Activated CD4-positive, alpha-beta T cell treated with anti-CD3 and anti-CD28 coated beads, Interleukin-2, amount 10 ng/mL, durations not matched to agents 7 days and 5 days (primary cell): ENCODE data around the gene FBXO31. TPM values are rescaled to one million over a fixed set of nuclear protein-coding genes. Genes with fewer than 3 reads are reported as not detected.
"Not testable (repeated sequence)": the region's sequence is repeated elsewhere in the genome, so short reads cannot be mapped to it uniquely, and the experiment has no call there.

Experiments used
- CTCF ChIA-PET: fragments of 350-600 bp; sonication (Branson Sonifier 250); formaldehyde crosslinking; loops from one replicate; lab custom pipeline; 2021; ENCODE audit warnings: antibody characterized with exemption; lab: Charles Lee
- POLR2A ChIA-PET: fragments of 350-600 bp; sonication (Branson Sonifier 250); formaldehyde crosslinking; loops from one replicate; lab custom pipeline; 2021; ENCODE audit warnings: antibody characterized with exemption; lab: Charles Lee
- DNase-seq: peaks from one replicate; pipeline ENCODE4 v3.0.0-alpha.2; 2020
- H3K27ac Mint-ChIP-seq: one replicate; pipeline ENCODE4 v1.8.0; 2021; ENCODE audit warnings: mild to moderate bottlenecking, moderate library complexity, mixed read lengths
- H3K27me3 Mint-ChIP-seq: one replicate; pipeline ENCODE4 v1.8.0; 2021; ENCODE audit warnings: mixed read lengths
- H3K36me3 Mint-ChIP-seq: one replicate; pipeline ENCODE4 v1.8.0; 2021; ENCODE audit warnings: low read depth, mixed read lengths
- H3K4me1 Mint-ChIP-seq: one replicate; pipeline ENCODE4 v1.8.0; 2021; ENCODE audit warnings: mixed read lengths
- H3K4me3 Mint-ChIP-seq: one replicate; pipeline ENCODE4 v1.8.0; 2021; ENCODE audit warnings: mild to moderate bottlenecking, moderate library complexity, mixed read lengths
- H3K9me3 Mint-ChIP-seq: one replicate; pipeline ENCODE4 v1.8.0; 2021; ENCODE audit warnings: mixed read lengths
- total RNA-seq, 2 experiments: library from RNA; stranded (reverse); gene quantifications; one replicate each; pipeline ENCODE4 v1.2.3, GENCODE V29; 2021

FBXO31 gene
- total RNA-seq, 2 experiments from 2014 or later, result 27.4 to 30.6 TPM

DNA sequence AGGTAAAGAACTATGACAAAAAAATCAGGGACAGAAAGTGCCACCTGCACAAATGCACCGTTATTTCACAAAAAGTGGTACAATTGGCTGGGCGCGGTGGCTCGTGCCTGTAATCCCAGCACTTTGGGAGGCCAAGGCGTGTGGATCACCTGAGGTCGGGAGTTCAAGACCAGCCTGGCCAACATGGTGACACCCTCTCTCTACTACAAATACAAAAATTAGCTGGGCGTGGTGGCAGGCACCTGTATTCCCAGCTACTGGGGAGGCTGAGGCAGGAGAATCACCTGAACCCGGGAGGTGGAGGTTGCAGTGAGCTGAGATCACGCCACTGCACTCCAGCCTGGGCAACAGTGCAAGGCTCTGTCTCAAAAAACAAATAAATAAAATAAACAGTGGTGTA lies 6.3 kb upstream of the FBXO31 start:
- H3K4me3 Mint-ChIP-seq, CTCF ChIA-PET, H3K27me3 Mint-ChIP-seq, H3K9me3 Mint-ChIP-seq, POLR2A ChIA-PET, DNase-seq: not testable (repeated sequence)
- peaks cover 62% of the 10 kb centered on the region for H3K4me1 Mint-ChIP-seq
- H3K27ac Mint-ChIP-seq, result peak overlapping the region; percentile 77
- H3K36me3 Mint-ChIP-seq, result peaks cover 14% of the 10 kb centered on the region

DNA sequence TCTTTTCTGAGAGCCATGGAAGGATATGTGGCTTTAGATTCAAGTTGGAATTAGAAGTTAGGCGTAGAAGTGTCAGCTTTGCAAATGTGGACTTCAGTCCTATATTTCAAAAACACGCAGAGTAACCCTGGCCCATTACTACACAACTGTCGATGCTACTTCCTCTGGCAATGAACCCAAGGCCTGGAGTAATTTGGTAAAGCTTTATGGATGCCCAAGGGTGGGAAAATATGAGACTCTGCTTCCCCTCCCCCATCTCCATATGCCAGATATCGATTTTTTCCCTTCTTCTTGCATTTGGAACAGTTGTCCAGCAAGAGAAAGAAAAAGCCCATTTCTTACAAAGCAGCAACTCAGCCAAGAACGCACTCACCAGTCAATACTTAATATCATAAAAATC lies 5.7 kb upstream of the FBXO31 start:
- ChIA-PET POLR2A (no interaction called here), CTCF (interaction anchor here (0.9 kb wide), 1 partner anchor 68 kb away, joined by 3 read pairs; no protein-coding TSS in a partner anchor)
- Mint-ChIP-seq H3K27ac (peak overlapping the region; percentile 77), H3K4me3 (no peak overlapping the region), H3K9me3 (no peaks in the 10 kb centered on the region), H3K4me1 (peaks cover 63% of the 10 kb centered on the region), H3K36me3 (peaks cover 9% of the 10 kb centered on the region), H3K27me3 (no peaks in the 10 kb centered on the region)
- no peak for DNase-seq

DNA sequence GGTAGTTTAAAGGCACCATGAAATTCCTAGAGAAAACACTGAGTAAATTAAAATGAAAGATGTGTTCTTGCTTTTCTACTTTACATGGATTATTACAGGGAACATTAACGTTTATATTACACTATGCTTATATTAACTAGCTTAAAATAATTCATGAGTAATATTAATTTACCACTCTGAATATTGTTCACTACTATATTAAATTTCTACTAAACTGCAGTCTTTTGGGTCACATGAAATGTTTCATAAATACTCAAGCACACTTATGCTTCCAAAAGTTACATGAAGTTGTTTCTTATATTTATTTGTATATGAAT lies 5.2 kb upstream of the FBXO31 start:
- Mint-ChIP-seq H3K4me3 (peak overlapping the region; percentile 53), H3K9me3 (no peaks in the 10 kb centered on the region), H3K4me1 (peaks cover 59% of the 10 kb centered on the region), H3K36me3 (peaks cover 11% of the 10 kb centered on the region), H3K27ac (peak overlapping the region; percentile 98), H3K27me3 (peaks cover 2% of the 10 kb centered on the region)
- ChIA-PET POLR2A (no interaction called here), CTCF (interaction anchor here (0.9 kb wide), 1 partner anchor 69 kb away, joined by 3 read pairs; no protein-coding TSS in a partner anchor)
- no peak for DNase-seq

DNA sequence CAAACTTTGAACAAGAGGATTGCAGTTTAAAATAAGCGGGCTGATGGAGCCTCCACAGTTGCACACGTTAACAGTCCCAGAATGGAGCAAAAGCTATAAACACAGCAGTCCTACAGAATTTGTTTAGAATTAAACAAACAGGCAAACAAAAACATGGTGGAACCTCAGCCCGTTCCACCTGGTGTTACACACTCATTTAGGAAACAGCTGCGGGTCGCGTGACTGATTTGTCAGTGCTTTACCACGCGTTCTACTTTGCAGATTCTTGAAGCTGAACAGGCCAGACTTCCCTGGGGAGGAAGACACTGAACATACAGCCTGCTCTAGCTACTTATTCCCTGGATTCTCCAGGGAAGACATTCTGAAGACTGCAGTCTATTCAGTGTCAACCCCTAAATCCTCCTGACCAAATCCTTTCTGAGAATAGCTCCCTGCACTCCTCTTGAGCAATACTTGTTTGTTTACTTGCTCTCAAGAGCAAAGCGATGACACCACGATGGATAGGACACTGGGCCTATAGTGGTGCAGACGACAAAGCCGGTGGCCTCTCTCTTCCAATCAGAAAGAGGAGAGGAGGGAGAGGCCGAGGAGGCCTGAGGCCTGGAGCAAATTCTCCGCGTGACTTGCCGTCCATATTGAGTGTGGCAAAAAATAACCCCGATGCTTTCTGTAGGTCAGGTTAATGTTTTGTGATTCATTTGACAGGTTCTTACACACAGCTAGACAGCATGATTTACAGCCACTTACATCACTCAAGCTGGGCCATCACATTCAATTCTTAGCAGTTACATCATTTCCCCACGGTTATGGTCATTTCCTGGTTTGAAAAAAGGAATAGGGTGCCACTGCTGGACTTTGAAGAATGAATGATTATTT lies 4.6 kb upstream of the FBXO31 start:
- peak overlapping the region; percentile 53 for H3K4me3 Mint-ChIP-seq
- POLR2A ChIA-PET, result no interaction called here
- H3K27ac Mint-ChIP-seq, result peak overlapping the region; percentile 98
- H3K4me1 Mint-ChIP-seq, result peaks cover 53% of the 10 kb centered on the region
- no peaks in the 10 kb centered on the region for H3K9me3 Mint-ChIP-seq
- H3K27me3 Mint-ChIP-seq, result peaks cover 2% of the 10 kb centered on the region
- DNase-seq, result peak; percentile 95
- peaks cover 9% of the 10 kb centered on the region for H3K36me3 Mint-ChIP-seq
- CTCF ChIA-PET, result interaction anchor here (0.6 kb wide), 1 partner anchor 248 kb away, joined by 3 read pairs; no protein-coding TSS in a partner anchor

DNA sequence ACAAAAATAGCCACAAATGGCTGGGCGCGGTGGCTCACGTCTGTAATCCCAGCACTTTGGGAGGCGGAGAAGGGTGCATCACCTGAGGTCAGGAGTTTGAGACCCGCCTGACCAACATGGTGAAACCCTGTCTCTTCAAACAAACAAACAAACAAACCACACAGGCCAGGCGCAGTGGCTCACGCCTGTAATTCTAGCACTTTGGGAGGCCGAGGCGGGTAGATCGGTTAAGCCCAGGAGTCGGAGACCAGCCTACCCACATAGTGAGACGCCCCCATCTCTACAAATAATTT lies 1.2 kb upstream of the FBXO31 start:
- POLR2A ChIA-PET, H3K27me3 Mint-ChIP-seq, H3K9me3 Mint-ChIP-seq, DNase-seq: not testable (repeated sequence)
- Mint-ChIP-seq H3K36me3 (peaks cover 13% of the 10 kb centered on the region), H3K27ac (peak overlapping the region; percentile 97), H3K4me3 (peak overlapping the region; percentile 88), H3K4me1 (peaks cover 68% of the 10 kb centered on the region)
- CTCF ChIA-PET, result interaction anchor here (1.0 to 4.3 kb wide), 3 partner anchors 9 to 36 kb away, joined by 3 to 21 read pairs (median 4); no protein-coding TSS in a partner anchor

DNA sequence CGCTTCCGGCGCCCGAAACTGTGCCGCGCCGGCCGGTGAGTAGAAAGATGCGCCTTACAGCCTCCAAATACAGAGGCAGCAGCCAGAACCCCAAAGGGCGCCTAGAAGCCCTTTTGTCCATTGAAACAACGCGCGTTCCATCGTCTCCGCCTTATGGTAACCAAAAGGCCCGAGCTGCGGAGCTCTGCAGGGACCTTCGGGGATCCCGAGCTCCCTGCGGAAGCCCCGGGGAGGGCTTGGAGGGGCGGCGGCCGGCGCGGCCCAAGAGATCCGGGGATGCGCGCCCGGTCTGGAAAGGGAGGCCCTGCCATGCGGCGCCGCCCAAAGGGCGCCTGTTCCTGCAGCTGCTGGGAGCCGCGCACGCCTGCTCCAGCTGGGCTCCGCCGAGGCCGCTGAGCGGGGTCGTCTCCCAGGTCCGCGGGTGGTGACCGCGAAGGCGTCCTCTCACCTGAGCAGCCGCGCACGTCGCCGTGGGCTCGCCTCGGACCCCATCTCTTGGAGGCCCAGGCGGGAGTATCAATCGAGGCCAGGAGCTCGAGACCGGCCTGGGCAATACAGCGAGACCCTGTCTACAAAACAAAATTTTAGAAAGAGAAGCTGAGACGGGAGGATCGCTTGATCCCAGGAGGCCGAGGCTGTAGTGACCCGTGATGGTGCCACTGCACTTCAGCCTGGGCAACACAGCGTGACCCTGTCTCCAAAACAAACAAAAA lies 742 bp upstream of the FBXO31 start:
- peaks cover 2% of the 10 kb centered on the region for H3K27me3 Mint-ChIP-seq
- H3K9me3 Mint-ChIP-seq, result no peaks in the 10 kb centered on the region
- peaks cover 63% of the 10 kb centered on the region for H3K4me1 Mint-ChIP-seq
- no peak for DNase-seq
- peaks cover 13% of the 10 kb centered on the region for H3K36me3 Mint-ChIP-seq
- CTCF ChIA-PET, result interaction anchor here (1.0 to 4.3 kb wide), 7 partner anchors 10 to 394 kb away, joined by 3 to 21 read pairs (median 4); partner anchors contain the start of gene C16orf95
- peak overlapping the region; percentile 97 for H3K27ac Mint-ChIP-seq
- H3K4me3 Mint-ChIP-seq, result peak overlapping the region; percentile 88
- POLR2A ChIA-PET, result interaction anchor here (0.8 kb wide), 1 partner anchor 16 kb away, joined by 8 read pairs; no protein-coding TSS in a partner anchor

DNA sequence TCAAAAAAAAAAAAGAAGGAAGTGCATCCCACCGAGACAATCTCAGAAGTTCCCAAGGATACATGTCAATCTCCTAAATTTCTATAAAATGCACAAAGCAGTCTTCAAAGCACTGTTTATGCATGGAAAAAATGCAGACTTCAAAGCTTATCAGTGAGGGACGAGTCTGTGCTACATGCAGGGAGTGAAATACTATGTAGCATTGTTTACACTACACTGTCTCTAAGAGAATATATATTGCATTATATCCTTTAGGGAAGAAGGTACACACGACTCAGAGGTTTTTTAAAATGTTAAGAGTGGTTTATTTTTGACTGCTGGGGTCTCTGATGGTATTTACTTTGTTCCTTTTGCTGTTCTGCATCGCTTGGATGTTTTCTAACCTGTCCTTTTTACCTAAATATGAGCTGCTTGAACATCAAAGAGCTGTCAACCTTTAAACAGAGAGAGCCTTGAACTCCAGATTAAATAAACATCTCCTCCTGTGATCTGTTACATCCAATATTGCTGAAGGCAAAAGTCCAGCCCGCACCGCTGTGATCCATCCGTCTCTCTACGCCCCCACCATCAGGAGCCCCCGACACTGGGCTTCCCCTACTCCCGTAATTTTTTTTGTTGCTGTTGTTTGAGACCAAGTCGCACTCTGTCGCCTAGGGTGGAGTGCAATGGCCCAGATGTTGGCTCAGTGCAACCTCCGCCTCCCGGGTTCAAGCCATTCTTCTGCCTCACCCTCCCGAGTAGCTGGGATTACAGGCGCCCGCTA lies 1.4 kb downstream of the FBXO31 start:
- peaks cover 2% of the 10 kb centered on the region for H3K27me3 Mint-ChIP-seq
- peaks cover 18% of the 10 kb centered on the region for H3K36me3 Mint-ChIP-seq
- H3K9me3 Mint-ChIP-seq, result no peaks in the 10 kb centered on the region
- H3K27ac Mint-ChIP-seq, result peak overlapping the region; percentile 94
- no peak for DNase-seq
- H3K4me1 Mint-ChIP-seq, result peaks cover 48% of the 10 kb centered on the region
- CTCF ChIA-PET, result interaction anchor here (4.3 kb wide), 1 partner anchor 12 kb away, joined by 21 read pairs; no protein-coding TSS in a partner anchor
- POLR2A ChIA-PET, result no interaction called here
- peak overlapping the region; percentile 77 for H3K4me3 Mint-ChIP-seq

DNA sequence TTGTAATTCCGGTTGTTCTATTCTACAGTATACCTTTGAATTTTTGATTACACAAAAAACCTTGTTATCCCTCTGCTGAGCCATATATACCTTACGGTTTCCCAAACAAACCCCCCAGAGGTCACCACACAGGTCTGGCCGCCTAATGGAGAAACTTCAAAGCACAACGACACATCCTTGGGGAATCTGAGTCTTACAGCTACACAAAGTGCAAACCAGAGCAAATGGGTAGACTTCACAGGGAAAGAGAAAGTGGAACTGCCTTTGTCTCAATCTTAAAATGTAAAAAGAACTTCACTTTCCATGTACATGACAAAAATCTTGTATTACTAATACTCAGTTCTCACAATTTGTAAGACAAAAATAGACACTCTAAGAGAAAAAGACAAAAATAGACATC lies 2.7 kb downstream of the FBXO31 start:
- peaks cover 15% of the 10 kb centered on the region for H3K36me3 Mint-ChIP-seq
- no peaks in the 10 kb centered on the region for H3K9me3 Mint-ChIP-seq
- no peak for DNase-seq
- ChIA-PET CTCF (interaction anchor here (0.6 kb wide), 1 partner anchor 24 kb away, joined by 3 read pairs; no protein-coding TSS in a partner anchor), POLR2A (no interaction called here)
- H3K4me3 Mint-ChIP-seq, result peak overlapping the region; percentile 77
- H3K27me3 Mint-ChIP-seq, result peaks cover 2% of the 10 kb centered on the region
- peaks cover 47% of the 10 kb centered on the region for H3K4me1 Mint-ChIP-seq
- H3K27ac Mint-ChIP-seq, result peak overlapping the region; percentile 79

DNA sequence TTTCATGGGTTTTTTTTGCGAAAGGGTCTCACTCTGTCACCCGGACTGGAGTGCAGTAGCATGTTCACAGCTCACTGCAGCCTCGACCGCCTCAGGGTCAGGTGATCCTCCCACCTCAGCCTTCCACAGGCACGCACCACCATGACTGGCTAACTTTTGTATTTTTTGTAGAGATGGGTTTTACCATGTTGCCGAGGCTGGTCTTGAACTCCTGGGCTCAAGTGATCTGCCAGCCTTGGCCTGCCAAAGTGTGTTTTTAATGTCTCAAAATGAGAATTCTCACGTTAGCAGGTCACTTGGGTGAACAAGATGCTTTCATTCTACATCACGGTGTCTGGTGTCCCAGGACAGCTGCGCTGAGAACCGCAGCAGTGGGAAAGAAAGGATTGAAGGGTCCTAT lies 3.2 kb downstream of the FBXO31 start:
- peaks cover 15% of the 10 kb centered on the region for H3K36me3 Mint-ChIP-seq
- peak overlapping the region; percentile 77 for H3K4me3 Mint-ChIP-seq
- peak overlapping the region; percentile 79 for H3K27ac Mint-ChIP-seq
- ChIA-PET CTCF (no interaction called here), POLR2A (no interaction called here)
- DNase-seq, result no peak
- peaks cover 47% of the 10 kb centered on the region for H3K4me1 Mint-ChIP-seq
- H3K27me3 Mint-ChIP-seq, result peaks cover 2% of the 10 kb centered on the region
- no peaks in the 10 kb centered on the region for H3K9me3 Mint-ChIP-seq

DNA sequence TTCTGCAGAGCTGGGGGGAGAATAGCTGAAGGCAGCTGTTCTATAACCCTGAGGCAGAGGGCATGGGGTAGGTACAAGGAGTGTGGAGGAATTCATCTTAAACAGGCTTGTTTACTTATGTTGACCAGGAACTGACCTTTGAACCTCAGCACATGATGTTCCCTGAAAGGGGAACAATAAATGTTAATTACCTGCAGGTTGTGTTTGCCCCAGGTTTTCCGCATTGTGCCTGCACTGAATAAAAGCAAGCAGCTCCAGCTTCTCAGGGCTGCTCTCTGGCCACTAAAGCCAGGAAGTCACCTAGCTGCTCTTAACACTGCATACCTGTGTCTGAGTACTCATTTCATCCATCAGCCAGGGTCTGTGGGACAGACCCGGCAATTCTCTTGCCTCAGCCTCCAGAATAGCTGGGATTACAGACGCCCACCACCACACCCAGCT lies 4.2 kb downstream of the FBXO31 start:
- H3K27ac Mint-ChIP-seq, POLR2A ChIA-PET, H3K9me3 Mint-ChIP-seq, H3K4me3 Mint-ChIP-seq, H3K27me3 Mint-ChIP-seq, DNase-seq: not testable (repeated sequence)
- CTCF ChIA-PET, result interaction anchor here (1.2 kb wide), 1 partner anchor 18 kb away, joined by 5 read pairs; no protein-coding TSS in a partner anchor
- H3K4me1 Mint-ChIP-seq, result peaks cover 39% of the 10 kb centered on the region
- H3K36me3 Mint-ChIP-seq, result peaks cover 15% of the 10 kb centered on the region

DNA sequence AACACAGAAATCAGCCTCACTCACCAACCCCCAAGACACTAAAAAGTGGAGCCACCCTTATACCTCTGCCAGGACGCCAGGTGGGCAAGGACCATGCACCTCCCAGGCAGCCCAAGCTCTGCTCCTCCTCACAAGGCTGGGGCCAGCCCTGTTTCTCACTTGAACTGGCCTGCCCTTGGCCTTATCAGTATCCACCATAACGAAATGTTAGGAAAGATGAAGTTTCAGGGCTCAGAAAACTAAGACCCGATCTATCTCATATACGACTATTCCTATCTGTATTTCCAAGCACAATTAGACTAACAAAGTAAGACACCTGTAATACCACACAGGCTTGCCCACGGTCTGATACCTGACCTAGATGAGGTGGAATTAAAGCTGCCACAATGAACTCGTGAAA lies 6.9 kb downstream of the FBXO31 start:
- Mint-ChIP-seq H3K36me3 (peaks cover 16% of the 10 kb centered on the region), H3K27me3 (no peaks in the 10 kb centered on the region), H3K4me1 (peaks cover 37% of the 10 kb centered on the region), H3K27ac (no peak overlapping the region), H3K4me3 (no peak overlapping the region), H3K9me3 (no peaks in the 10 kb centered on the region)
- CTCF ChIA-PET, result interaction anchor here (1.5 kb wide), 1 partner anchor 17 kb away, joined by 4 read pairs; no protein-coding TSS in a partner anchor
- no peak for DNase-seq
- POLR2A ChIA-PET, result no interaction called here

DNA sequence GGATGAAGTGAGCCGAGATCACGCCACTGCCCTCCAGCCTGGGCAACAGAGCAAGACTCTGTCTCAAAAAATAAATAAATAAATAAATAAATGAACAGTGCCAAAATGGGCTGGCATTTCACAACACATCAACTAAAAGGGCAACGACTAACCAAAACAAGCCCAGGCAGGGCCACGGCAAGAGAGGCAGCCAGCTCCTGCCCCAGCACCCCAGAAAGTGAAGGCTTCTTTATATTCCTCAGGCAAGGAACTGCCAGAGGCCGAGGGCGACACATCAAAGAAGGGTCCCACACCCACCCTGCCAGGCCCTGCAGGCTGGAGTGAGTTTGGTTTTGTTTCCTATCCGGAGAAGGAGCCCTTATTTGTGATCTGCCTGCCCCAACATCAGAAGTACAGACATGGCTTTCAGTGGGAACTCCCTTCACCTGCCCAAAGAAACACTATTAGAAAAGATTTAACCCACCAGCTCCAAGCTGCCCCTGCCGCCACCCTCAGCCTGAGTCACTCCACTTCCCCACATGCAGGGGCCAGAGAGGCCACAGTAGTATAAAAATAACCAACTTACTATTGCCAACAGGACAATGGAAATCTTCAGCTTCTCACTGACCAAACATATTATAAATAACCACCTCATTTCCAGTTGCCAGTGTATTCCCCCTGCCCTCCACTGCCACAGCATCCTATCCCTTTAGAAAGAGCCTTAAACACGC lies 8.0 kb downstream of the FBXO31 start:
- no peak overlapping the region for H3K4me3 Mint-ChIP-seq
- ChIA-PET CTCF (no interaction called here), POLR2A (no interaction called here)
- H3K4me1 Mint-ChIP-seq, result peaks cover 31% of the 10 kb centered on the region
- DNase-seq, result no peak
- no peaks in the 10 kb centered on the region for H3K27me3 Mint-ChIP-seq
- H3K9me3 Mint-ChIP-seq, result no peaks in the 10 kb centered on the region
- H3K27ac Mint-ChIP-seq, result no peak overlapping the region
- H3K36me3 Mint-ChIP-seq, result peaks cover 11% of the 10 kb centered on the region
